IMR-90 (cell line): Measurements from ENCODE around the gene MSI2. TPM values are rescaled to one million over a fixed set of nuclear protein-coding genes. Genes with fewer than 3 reads are reported as not detected.

ENCODE experiments used
- ATAC-seq: fragments of 200-7000 bp; cut with Tn5 transposase; 2 replicates; pipeline ENCODE4 v1.9.1; 2020; ENCODE audit warnings: low read depth, mild to moderate bottlenecking, moderate library complexity
- BruUV-seq: library from RNA; stranded (reverse); fragments of 400-500 nt; replicated peaks from 2 replicates; lab custom pipeline; 2021; lab: Mats Ljungman, UMichigan
- CTCF ChIA-PET: fragments of 300-600 bp; formaldehyde crosslinking; extraction: SDS; loops from one replicate; lab custom pipeline; 2021; ENCODE audit warnings: antibody characterized with exemption; lab: Yijun Ruan, JAX
- POLR2A ChIA-PET: fragments of 300-600 bp; sonication (Branson Sonifier 250); formaldehyde crosslinking; loops from one replicate; lab custom pipeline; 2022; ENCODE audit warnings: antibody characterized with exemption; ENCODE audit not compliant: unreplicated experiment; lab: Charles Lee
- DNase-seq: peaks from one replicate; pipeline ENCODE4 v3.0.0; 2013
- H2AFZ ChIP-seq: replicated peaks from 2 replicates; pipeline ENCODE3; 2013; ENCODE audit warnings: low read length, mild to moderate bottlenecking; ENCODE audit not compliant: poor library complexity
- H2AK5ac ChIP-seq: 2 replicates; pipeline ENCODE4 v1.6.1; 2013; ENCODE audit warnings: low read depth, low read length, inconsistent platforms
- H2AK9ac ChIP-seq: replicated peaks from 2 replicates; pipeline ENCODE3; 2013; ENCODE audit warnings: mild to moderate bottlenecking, low read depth, low read length, moderate library complexity; ENCODE audit not compliant: poor library complexity
- H2BK120ac ChIP-seq: 2 replicates; pipeline ENCODE4 v1.6.1; 2013; ENCODE audit warnings: low read depth, low read length, inconsistent platforms
- H2BK15ac ChIP-seq: 3 replicates; pipeline ENCODE4 v1.6.1; 2013; ENCODE audit warnings: low read depth, low read length, inconsistent platforms
- H2BK20ac ChIP-seq: 2 replicates; pipeline ENCODE4 v1.6.1; 2013; ENCODE audit warnings: low read depth, mild to moderate bottlenecking, inconsistent platforms, low read length, moderate library complexity
- H2BK5ac ChIP-seq: 2 replicates; pipeline ENCODE4 v1.6.1; 2013; ENCODE audit warnings: mild to moderate bottlenecking, low read depth, low read length, inconsistent platforms; ENCODE audit not compliant: poor library complexity, severe bottlenecking
- H3K14ac ChIP-seq: replicated peaks from 2 replicates; pipeline ENCODE4 v1.6.1; 2013; ENCODE audit warnings: low read depth, low read length, inconsistent platforms
- H3K18ac ChIP-seq: 2 replicates; pipeline ENCODE4 v1.6.1; 2013; ENCODE audit warnings: low read depth, low read length, control low read depth
- H3K23ac ChIP-seq: 2 replicates; pipeline ENCODE4 v1.6.1; 2013; ENCODE audit warnings: low read depth, low read length, inconsistent platforms
- H3K27ac ChIP-seq: 2 replicates; pipeline ENCODE4 v1.5.1; 2013; ENCODE audit warnings: mild to moderate bottlenecking, control low read depth, low read length; ENCODE audit not compliant: insufficient read depth
- H3K27me3 ChIP-seq: 2 replicates; pipeline ENCODE4 v1.6.1; 2013; ENCODE audit warnings: low read length; ENCODE audit not compliant: control insufficient read depth, insufficient read depth
- H3K36me3 ChIP-seq: 2 replicates; pipeline ENCODE4 v1.6.1; 2013; ENCODE audit warnings: low read length, mixed read lengths; ENCODE audit not compliant: control insufficient read depth, insufficient read depth
- H3K4ac ChIP-seq: 2 replicates; pipeline ENCODE4 v1.6.1; 2013; ENCODE audit warnings: low read depth, low read length, inconsistent platforms
- H3K4me1 ChIP-seq: 2 replicates; pipeline ENCODE4 v1.6.1; 2013; ENCODE audit warnings: low read length, mixed read lengths; ENCODE audit not compliant: control insufficient read depth, insufficient read depth
- H3K4me2 ChIP-seq: 2 replicates; pipeline ENCODE4 v1.6.1; 2013; ENCODE audit warnings: low read depth, mild to moderate bottlenecking, control low read depth, low read length, moderate library complexity
- H3K4me3 ChIP-seq: 2 replicates; pipeline ENCODE4 v1.5.1; 2013; ENCODE audit warnings: low read depth, mild to moderate bottlenecking, control low read depth, low read length, moderate library complexity; ENCODE audit not compliant: insufficient read depth
- H3K56ac ChIP-seq: 2 replicates; pipeline ENCODE4 v1.6.1; 2013; ENCODE audit warnings: low read length, inconsistent platforms; ENCODE audit not compliant: insufficient read depth; ENCODE audit errors: extremely low read depth
- H3K79me1 ChIP-seq, 2 experiments: 2 replicates each; pipeline ENCODE4 v1.6.1; 2013; ENCODE audit warnings: low read length in 2 of 2, inconsistent platforms in 1 of 2, low read depth in 1 of 2
- H3K9ac ChIP-seq: 2 replicates; pipeline ENCODE4 v1.6.1; 2013; ENCODE audit warnings: low read depth, low read length, control low read depth
- H3K9me1 ChIP-seq: 2 replicates; pipeline ENCODE4 v1.6.1; 2013; ENCODE audit warnings: low read length, inconsistent platforms; ENCODE audit not compliant: insufficient read depth
- H3K9me3 ChIP-seq: 2 replicates; pipeline ENCODE4 v1.6.1; 2013; ENCODE audit warnings: low read length; ENCODE audit not compliant: control insufficient read depth, insufficient read depth
- H4K20me1 ChIP-seq: 2 replicates; pipeline ENCODE4 v1.6.1; 2013; ENCODE audit warnings: low read length, inconsistent platforms; ENCODE audit not compliant: insufficient read depth
- H4K5ac ChIP-seq: 2 replicates; pipeline ENCODE4 v1.6.1; 2013; ENCODE audit warnings: mild to moderate bottlenecking, low read depth, low read length, control low read depth
- H4K8ac ChIP-seq, 2 experiments: 2 replicates each; pipeline ENCODE4 v1.6.1; 2013; ENCODE audit warnings: low read depth in 2 of 2, low read length in 2 of 2, control low read depth in 1 of 2, inconsistent platforms in 1 of 2
- H4K91ac ChIP-seq: 2 replicates; pipeline ENCODE4 v1.6.1; 2013; ENCODE audit warnings: low read depth, low read length, inconsistent platforms; ENCODE audit not compliant: insufficient read depth
- BHLHE40 ChIP-seq: fragments of 150-350 bp; IDR thresholded peaks from 2 replicates; pipeline ENCODE4 v1.6.1; 2016; ENCODE audit warnings: mild to moderate bottlenecking, low read depth, low read length
- CEBPB ChIP-seq: IDR thresholded peaks from 2 replicates; pipeline ENCODE4 v1.6.1; 2012; ENCODE audit warnings: low read depth, low read length, improper control_type of control experiment
- CHD1 ChIP-seq: IDR thresholded peaks from 2 replicates; pipeline ENCODE4 v1.6.1; 2012; ENCODE audit warnings: low read depth, low read length, improper control_type of control experiment
- FOS ChIP-seq: fragments of 150-350 bp; IDR thresholded peaks from 2 replicates; pipeline ENCODE4 v1.6.1; 2016; ENCODE audit warnings: low read depth, low read length
- MAFK ChIP-seq: IDR thresholded peaks from 2 replicates; pipeline ENCODE4 v1.6.1; 2012; ENCODE audit warnings: low read depth, low read length, improper control_type of control experiment
- MAZ ChIP-seq: IDR thresholded peaks from 2 replicates; pipeline ENCODE4 v1.6.1; 2012; ENCODE audit warnings: low read depth, mild to moderate bottlenecking, low read length, improper control_type of control experiment, moderate library complexity, borderline replicate concordance
- MXI1 ChIP-seq: IDR thresholded peaks from 2 replicates; pipeline ENCODE4 v1.6.1; 2012; ENCODE audit warnings: low read depth, mild to moderate bottlenecking, low read length, moderate library complexity, borderline replicate concordance
- NFE2L2 ChIP-seq: fragments of 150-350 bp; IDR thresholded peaks from 2 replicates; pipeline ENCODE4 v1.6.1; 2016; ENCODE audit warnings: low read depth, mild to moderate bottlenecking, low read length
- POLR2A ChIP-seq: IDR thresholded peaks from 2 replicates; pipeline ENCODE4 v1.6.1; 2012; ENCODE audit warnings: mild to moderate bottlenecking, low read depth, low read length
- RAD21 ChIP-seq: IDR thresholded peaks from 2 replicates; pipeline ENCODE4 v1.6.1; 2012; ENCODE audit warnings: low read length, improper control_type of control experiment
- RCOR1 ChIP-seq: IDR thresholded peaks from 2 replicates; pipeline ENCODE4 v1.6.1; 2012; ENCODE audit warnings: mild to moderate bottlenecking, low read length, improper control_type of control experiment; ENCODE audit not compliant: insufficient replicate concordance
- RFX5 ChIP-seq: IDR thresholded peaks from 2 replicates; pipeline ENCODE4 v1.8.0; 2012; ENCODE audit warnings: low read depth, mild to moderate bottlenecking, low read length, moderate library complexity
- SMC3 ChIP-seq: fragments of 150-350 bp; IDR thresholded peaks from 2 replicates; pipeline ENCODE4 v1.6.1; 2016; ENCODE audit warnings: low read depth, mild to moderate bottlenecking, antibody characterized with exemption, low read length, moderate library complexity
- WGBS, 2 experiments: methylation state at CpG; one replicate each; pipeline versions ENCODE4 v1.1.5 to v1.1.7; 2013; ENCODE audit warnings: missing lambda C conversion rate in 2 of 2; ENCODE audit not compliant: insufficient read length in 1 of 2; ENCODE audit errors: extremely low coverage in 2 of 2; 5-methylcytosine and 5-hydroxymethylcytosine counted together
- dilution Hi-C: fragments of 300-500 bp; cut with HindIII; formaldehyde crosslinking; loops from one replicate; pipeline ENCODE4 v1.14.3; 2018; ENCODE audit warnings: low sequenced_read_pairs; ENCODE audit not compliant: unreplicated experiment
- in situ Hi-C: fragments of 300-500 bp; cut with MboI; formaldehyde crosslinking; loops from 3 replicates; pipeline ENCODE4 v1.14.3; 2019; ENCODE audit warnings: low sequenced_read_pairs, inconsistent platforms, mixed read lengths
- intact Hi-C: fragments of 100-400 bp; cut with micrococcal nuclease; formaldehyde crosslinking; loops from 2 replicates; pipeline ENCODE4 v1.10.0; 2022
- polyA plus RNA-seq, 3 experiments: library from polyadenylated mRNA; depleted of rRNA; stranded (reverse); fragments of >200 nt; gene quantifications; 2 replicates each; pipeline ENCODE4 v1.2.3, GENCODE V29; 2012; ENCODE audit warnings: low replicate concordance in 1 of 3
- total RNA-seq: library from RNA; depleted of rRNA; stranded (reverse); fragments of >200 nt; gene quantifications from 2 replicates; pipeline ENCODE4 v1.2.3, GENCODE V29; 2012
- TF ChIP-seq, protein P1 (sequence below): conservative IDR thresholded peaks from 2 replicates; pipeline ENCODE4 v1.5.1; 2012; ENCODE audit warnings: mild to moderate bottlenecking, low read depth, low read length, improper control_type of control experiment
- TF ChIP-seq, protein P2 (sequence below): fragments of 150-350 bp; IDR thresholded peaks from 2 replicates; pipeline ENCODE4 v1.6.1; 2017; ENCODE audit warnings: mild to moderate bottlenecking, antibody characterized with exemption, low read length, low read depth

The MSI2 gene
- total and polyA plus RNA-seq, 2 of the 4 experiments (the other 2 are of a cell fraction) = 13.0 to 16.0 TPM

DNA sequence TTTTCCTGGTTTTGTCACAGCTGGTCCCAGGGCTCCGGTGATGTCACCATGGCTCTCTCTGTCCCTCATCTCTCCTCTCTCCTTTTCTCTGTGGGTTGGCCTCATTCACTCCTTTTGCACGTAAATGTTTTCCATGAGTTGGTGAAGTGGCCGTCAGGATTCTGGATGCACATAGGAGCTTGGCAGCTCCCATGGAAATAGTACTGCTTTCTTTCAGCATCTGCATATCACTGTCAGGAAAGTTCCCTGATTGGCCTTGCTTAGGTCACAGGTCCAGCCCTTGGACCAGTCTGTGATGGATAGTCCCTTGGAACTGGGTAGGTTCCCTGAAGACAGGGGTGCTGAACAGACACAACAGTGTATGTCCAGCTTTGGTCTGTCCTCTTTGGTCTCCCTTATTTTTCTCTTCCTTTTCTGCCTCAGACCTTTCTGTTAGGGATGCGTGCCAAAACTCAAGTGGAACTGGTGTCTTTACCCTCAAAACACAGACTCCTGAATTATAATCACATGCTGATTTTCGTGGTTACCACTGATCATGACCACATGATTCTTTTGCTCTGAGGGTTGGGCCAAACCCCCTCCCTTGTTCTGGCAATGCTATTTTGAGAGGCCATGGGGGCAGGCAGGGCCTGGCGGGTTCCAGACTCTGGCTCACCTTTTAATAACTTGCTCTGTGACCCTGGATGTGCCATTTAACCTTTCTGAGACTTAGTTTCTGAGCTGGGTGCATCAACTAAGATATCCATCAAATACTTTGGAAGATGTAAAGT lies 99.0 kb downstream of the MSI2 start:
- Histone ChIP-seq H4K8ac (no peak overlapping the region), H3K27me3 (no peaks in the 10 kb centered on the region), H2AK5ac (no peak overlapping the region), H4K5ac (no peak overlapping the region), H3K4ac (no peak overlapping the region), H3K56ac (no peak overlapping the region), H3K9me3 (no peaks in the 10 kb centered on the region), H3K9me1 (peaks cover 6% of the 10 kb centered on the region; the same call in 1 of the 2 replicates), H3K4me3 (no peak overlapping the region), H3K18ac (no peak overlapping the region), H2AFZ (no peak overlapping the region), H3K79me1 (no peaks in the 10 kb centered on the region; a peak in 2 of 4 replicates), H3K9ac (no peak overlapping the region), H3K27ac (no peak overlapping the region), H3K4me1 (peaks cover 3% of the 10 kb centered on the region), H2AK9ac (no peak overlapping the region), H3K14ac (no peak overlapping the region), H3K4me2 (no peak overlapping the region), H3K36me3 (peaks cover 1% of the 10 kb centered on the region; the same call in 1 of the 2 replicates), H4K91ac (no peak overlapping the region), H2BK15ac (no peak overlapping the region), H2BK5ac (no peak overlapping the region), H2BK20ac (no peak overlapping the region), H2BK120ac (no peak overlapping the region), H3K23ac (no peak overlapping the region), H4K20me1 (no peaks in the 10 kb centered on the region; the same call in 1 of the 2 replicates)
- no TSS peak for BruUV-seq
- ChIA-PET CTCF (interaction anchor here (0.9 kb wide), 1 partner anchor 316 kb away, joined by 3 read pairs; no protein-coding TSS in a partner anchor), POLR2A (no interaction called here)
- dilution Hi-C loops = no loop called here
- intact Hi-C loops = no loop called here
- DNase-seq (no peak), ATAC-seq (no peak; the same call in 1 of the 2 replicates)
- 88% methylated on average over 2 of the region's 6 CpGs; no CpG with 5 or more reads in 1 of the 2 experiments for WGBS, 2 experiments
- in situ Hi-C loops = no loop called here
- TF ChIP-seq FOS (no peak), RAD21 (no peak), BHLHE40 (no peak), MAZ (no peak), NFE2L2 (no peak), MXI1 (no peak), CHD1 (no peak), CEBPB (no peak), POLR2A (no peak), MAFK (no peak), RCOR1 (no peak), RFX5 (no peak), SMC3 (no peak)
- TF ChIP-seq, protein P1, sequence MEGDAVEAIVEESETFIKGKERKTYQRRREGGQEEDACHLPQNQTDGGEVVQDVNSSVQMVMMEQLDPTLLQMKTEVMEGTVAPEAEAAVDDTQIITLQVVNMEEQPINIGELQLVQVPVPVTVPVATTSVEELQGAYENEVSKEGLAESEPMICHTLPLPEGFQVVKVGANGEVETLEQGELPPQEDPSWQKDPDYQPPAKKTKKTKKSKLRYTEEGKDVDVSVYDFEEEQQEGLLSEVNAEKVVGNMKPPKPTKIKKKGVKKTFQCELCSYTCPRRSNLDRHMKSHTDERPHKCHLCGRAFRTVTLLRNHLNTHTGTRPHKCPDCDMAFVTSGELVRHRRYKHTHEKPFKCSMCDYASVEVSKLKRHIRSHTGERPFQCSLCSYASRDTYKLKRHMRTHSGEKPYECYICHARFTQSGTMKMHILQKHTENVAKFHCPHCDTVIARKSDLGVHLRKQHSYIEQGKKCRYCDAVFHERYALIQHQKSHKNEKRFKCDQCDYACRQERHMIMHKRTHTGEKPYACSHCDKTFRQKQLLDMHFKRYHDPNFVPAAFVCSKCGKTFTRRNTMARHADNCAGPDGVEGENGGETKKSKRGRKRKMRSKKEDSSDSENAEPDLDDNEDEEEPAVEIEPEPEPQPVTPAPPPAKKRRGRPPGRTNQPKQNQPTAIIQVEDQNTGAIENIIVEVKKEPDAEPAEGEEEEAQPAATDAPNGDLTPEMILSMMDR = no peak
- TF ChIP-seq, protein P2, sequence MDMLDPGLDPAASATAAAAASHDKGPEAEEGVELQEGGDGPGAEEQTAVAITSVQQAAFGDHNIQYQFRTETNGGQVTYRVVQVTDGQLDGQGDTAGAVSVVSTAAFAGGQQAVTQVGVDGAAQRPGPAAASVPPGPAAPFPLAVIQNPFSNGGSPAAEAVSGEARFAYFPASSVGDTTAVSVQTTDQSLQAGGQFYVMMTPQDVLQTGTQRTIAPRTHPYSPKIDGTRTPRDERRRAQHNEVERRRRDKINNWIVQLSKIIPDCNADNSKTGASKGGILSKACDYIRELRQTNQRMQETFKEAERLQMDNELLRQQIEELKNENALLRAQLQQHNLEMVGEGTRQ = no peak
